Measurements from ENCODE around the gene GGA2.
"Not testable (repeated sequence)": the region's sequence is repeated elsewhere in the genome, so short reads cannot be mapped to it uniquely, and the experiment has no call there.

GGA2 gene

DNA sequence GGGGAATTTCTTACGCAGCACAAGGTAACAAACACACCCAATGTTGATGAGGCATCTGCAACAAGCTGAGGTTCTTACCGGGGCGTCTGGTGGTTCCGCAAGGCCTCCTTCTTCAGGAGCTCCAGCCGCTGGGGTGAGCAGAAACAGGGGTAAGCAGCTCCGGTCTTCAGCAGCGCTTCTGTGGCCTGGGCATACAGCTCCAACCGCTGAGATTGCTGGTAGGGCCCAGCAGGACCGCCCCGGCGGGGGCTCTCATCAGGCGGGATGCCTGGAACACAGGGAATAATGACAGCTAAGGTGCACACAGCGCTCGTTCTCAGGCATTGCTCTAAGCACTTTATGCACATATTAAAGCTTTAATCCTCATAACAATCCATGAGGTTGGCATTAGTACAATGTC lies 34.1 kb upstream of the GGA2 start:
- H3K4me3 ChIP-seq (ENCODE audit: low read depth, low read length): no peak overlapping the region
- DNase-seq (ENCODE audit: low read depth): no peak
- TF ChIP-seq, protein P1, sequence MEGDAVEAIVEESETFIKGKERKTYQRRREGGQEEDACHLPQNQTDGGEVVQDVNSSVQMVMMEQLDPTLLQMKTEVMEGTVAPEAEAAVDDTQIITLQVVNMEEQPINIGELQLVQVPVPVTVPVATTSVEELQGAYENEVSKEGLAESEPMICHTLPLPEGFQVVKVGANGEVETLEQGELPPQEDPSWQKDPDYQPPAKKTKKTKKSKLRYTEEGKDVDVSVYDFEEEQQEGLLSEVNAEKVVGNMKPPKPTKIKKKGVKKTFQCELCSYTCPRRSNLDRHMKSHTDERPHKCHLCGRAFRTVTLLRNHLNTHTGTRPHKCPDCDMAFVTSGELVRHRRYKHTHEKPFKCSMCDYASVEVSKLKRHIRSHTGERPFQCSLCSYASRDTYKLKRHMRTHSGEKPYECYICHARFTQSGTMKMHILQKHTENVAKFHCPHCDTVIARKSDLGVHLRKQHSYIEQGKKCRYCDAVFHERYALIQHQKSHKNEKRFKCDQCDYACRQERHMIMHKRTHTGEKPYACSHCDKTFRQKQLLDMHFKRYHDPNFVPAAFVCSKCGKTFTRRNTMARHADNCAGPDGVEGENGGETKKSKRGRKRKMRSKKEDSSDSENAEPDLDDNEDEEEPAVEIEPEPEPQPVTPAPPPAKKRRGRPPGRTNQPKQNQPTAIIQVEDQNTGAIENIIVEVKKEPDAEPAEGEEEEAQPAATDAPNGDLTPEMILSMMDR (conservative IDR thresholded peaks at IDR 0.05; ENCODE audit: low read depth, low read length): no peak

DNA sequence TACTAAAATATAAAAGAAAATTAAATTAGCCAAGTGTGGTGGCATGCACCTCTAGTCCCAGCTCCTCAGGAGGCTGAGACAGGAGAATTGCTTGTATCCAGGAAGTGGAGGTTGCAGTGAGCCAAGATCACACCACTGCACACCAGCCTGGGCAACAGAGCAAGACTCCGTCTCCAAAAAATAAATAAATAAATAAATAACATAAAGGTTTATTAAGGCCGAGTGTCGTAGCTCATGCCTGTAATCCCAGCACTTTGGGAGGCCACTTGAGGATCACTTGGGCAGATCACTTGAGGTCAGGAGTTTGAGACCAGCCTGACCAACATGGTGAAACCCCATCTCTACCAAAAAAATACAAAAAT lies 30.5 kb upstream of the GGA2 start:
- not testable (repeated sequence) for DNase-seq (ENCODE audit: low read depth); H3K4me3 ChIP-seq (ENCODE audit: low read depth, low read length)

DNA sequence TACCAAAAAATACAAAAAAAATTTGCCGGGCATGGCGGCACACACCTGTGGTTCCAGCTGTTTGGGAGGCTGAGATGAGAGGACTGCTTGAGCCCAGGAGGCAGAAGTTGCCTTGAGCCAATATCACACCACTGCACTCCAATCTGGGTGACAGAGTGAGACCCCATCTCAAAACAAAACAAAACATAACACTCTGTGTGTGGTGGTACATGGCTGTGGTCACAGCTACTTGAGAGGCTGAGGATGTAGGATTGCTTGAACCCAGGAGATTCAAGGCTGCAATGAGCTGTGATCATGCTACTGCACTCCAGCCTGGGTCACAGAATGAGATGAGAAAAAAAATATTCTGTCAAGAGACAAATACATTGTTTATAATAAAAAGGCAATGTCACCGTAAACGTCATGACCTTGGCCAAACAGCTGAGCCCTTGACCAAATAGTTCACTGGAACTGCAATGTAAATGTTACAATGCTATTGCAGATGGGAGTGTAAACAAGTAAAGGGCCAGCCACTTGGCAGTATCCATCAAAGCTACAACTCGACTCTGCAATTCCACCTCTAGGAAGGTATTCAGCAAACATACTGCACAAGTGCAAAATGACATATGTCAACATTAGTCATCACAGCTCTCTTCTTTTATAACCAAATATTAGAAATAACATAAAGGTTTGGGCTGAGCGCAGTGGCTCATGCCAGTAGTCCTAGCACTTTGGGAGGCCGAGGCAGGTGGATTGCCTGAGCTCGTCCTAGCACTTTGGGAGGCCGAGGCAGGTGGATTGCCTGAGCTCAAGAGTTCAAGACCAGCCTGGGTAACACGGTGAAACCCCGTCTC lies 29.9 kb upstream of the GGA2 start:
- DNase-seq (ENCODE audit: low read depth): no peak
- TF ChIP-seq, protein P1 (conservative IDR thresholded peaks at IDR 0.05; ENCODE audit: low read depth, low read length): no peak
- no peak overlapping the region for H3K4me3 ChIP-seq (ENCODE audit: low read depth, low read length)

DNA sequence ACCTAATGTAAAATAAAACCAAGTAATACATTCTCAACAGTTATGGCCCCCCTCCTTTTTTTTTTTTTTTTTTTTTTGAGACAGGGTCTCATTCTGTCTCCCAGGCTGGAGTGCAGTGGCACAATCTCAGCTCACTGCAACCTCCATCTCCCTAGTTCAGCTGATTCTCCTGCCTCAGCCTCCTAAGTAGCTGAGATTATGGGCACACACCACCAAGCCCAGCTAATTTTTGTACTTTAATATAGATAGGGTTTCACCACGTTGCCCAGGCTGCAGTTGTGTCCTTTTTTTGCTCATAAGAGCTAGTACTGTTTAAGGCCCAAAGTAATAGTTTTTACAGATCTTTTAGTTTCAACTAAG lies 28.6 kb upstream of the GGA2 start:
- TF ChIP-seq, protein P1 (conservative IDR thresholded peaks at IDR 0.05; ENCODE audit: low read depth, low read length): no peak
- H3K4me3 ChIP-seq (ENCODE audit: low read depth, low read length): no peak overlapping the region
- DNase-seq (ENCODE audit: low read depth): no peak

DNA sequence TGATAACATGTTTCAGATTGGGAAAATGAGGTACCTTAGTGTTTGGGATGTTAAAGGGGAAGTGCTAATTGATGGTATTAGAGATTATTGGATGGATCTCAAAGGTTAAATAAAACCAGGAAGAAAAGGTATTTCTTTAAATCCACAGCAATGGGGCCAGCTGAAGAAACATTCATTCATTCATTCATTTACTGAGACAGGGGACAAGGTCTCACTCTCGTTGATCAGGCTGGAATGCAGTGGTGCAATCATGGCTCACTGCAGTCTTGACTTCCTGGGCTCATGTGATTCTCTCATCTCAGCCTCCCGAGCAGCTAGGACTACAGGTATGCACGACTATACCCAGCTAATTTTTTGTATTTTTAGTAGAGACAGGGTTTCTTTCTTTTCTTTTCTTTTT lies 27.1 kb upstream of the GGA2 start:
- TF ChIP-seq, protein P1 (conservative IDR thresholded peaks at IDR 0.05; ENCODE audit: low read depth, low read length): no peak
- peak; percentile 44 for DNase-seq (ENCODE audit: low read depth)
- H3K4me3 ChIP-seq (ENCODE audit: low read depth, low read length): no peak overlapping the region

DNA sequence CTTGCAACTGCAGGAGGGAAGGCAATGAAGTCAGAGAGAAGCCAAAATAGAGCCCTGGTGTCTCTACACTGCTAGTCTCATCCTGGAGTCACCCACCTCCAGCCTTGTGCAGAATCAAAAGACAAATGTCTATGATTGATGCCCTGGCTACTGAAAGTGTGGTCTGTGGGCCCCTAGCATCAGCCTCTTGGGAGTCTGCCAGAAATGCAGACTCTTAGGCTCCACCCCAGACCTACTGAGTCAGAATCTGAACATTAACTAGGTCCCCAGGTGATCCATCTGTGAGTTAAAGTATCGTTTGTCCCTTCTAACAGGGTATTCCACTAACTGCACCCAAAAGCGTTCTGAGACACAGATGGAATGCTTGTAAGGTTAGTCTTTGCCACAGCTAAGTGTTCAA lies 25.6 kb upstream of the GGA2 start:
- no peak for DNase-seq (ENCODE audit: low read depth)
- H3K4me3 ChIP-seq (ENCODE audit: low read depth, low read length): no peak overlapping the region
- TF ChIP-seq, protein P1 (conservative IDR thresholded peaks at IDR 0.05; ENCODE audit: low read depth, low read length): no peak

DNA sequence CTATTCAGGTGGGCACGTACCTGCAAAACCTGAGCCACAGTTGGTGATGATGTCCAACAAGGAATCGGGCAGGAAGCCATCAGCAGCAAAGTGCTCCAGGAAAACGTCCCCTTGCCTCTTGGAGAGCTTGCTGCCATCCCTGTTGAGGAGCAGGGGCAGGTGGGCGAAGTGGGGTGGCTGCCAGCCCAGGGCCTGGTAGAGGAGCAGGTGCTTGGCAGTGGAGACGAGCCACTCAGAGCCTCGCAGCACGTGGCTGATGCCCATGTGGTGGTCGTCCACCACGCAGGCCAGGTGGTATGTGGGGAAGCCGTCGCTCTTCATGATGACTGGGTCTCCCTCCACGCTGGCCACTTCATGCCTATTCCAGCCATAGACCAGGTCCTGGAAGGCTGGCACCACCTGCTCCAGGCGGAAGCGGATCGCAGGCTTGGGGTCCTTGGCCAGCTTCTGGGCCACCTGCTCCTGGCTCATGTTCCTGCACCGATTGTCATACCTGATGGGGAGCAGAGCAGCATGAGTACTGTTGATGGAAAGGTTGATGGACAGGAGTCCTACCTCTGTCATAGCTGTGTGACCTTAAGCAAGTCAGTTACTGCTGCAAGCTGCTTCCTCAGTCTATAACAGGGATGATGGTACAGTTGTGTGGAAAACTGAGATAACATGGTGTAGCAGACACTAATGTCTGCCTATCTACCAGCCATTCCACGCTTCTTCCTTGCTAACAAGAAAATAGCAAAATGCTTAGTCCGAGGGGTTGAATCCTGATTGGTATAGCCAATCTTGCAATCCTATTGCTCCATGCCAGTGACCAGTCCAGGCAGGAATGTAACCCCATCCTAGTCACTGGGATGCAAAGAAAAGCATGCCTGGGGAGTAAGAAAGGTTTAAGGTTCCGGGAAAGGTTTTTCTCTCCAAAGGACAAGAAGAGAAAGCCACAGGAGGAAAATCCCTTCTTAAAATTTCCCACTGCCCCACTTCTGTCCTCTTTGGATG lies 24.9 kb upstream of the GGA2 start:
- H3K4me3 ChIP-seq (ENCODE audit: low read depth, low read length): no peak overlapping the region
- TF ChIP-seq, protein P1 (conservative IDR thresholded peaks at IDR 0.05; ENCODE audit: low read depth, low read length): no peak
- DNase-seq (ENCODE audit: low read depth): no peak
